ENCODE measurements around the gene CRYBB1.

DNA sequence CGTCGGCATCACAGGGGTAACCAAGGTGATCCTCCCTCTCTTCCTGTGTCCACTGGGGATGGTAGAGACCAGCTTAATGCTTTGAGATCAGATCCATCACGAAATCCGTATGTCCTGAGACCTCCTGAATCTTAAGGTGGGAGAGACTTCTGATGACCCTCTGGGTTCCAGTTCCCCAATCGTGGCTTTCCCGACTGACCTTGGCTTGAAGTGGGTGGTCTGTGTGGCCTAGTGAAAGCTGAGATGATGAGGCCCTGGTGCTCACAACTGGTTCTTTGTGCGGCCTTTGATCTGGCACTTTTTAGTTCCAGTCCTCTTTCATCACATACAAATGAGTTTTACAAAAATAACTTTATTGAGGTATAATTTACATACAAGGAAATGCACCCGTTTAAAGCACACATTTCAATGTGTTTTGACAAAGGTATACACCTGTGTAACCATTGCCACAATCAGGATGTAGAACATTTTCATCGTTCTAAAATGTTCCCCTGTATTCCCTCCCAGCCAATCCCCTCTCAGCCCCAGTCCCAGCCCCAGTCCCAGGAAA, 45.6 kb upstream of the CRYBB1 start:
- no peak for TF ChIP-seq POLR2AphosphoS5 (IDR thresholded peaks at IDR 0.05)
- TF ChIP-seq, protein P1, sequence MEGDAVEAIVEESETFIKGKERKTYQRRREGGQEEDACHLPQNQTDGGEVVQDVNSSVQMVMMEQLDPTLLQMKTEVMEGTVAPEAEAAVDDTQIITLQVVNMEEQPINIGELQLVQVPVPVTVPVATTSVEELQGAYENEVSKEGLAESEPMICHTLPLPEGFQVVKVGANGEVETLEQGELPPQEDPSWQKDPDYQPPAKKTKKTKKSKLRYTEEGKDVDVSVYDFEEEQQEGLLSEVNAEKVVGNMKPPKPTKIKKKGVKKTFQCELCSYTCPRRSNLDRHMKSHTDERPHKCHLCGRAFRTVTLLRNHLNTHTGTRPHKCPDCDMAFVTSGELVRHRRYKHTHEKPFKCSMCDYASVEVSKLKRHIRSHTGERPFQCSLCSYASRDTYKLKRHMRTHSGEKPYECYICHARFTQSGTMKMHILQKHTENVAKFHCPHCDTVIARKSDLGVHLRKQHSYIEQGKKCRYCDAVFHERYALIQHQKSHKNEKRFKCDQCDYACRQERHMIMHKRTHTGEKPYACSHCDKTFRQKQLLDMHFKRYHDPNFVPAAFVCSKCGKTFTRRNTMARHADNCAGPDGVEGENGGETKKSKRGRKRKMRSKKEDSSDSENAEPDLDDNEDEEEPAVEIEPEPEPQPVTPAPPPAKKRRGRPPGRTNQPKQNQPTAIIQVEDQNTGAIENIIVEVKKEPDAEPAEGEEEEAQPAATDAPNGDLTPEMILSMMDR (IDR thresholded peaks at IDR 0.05) = no peak
- TF ChIP-seq POLR2A (IDR thresholded peaks at IDR 0.05) = no peak
- no peak for TF ChIP-seq EP300 (IDR thresholded peaks at IDR 0.05)
